D721Med (cell line): ENCODE results near the gene PHLDB2.

Experiments used
- DNase-seq: peaks from one replicate; pipeline ENCODE4 v3.0.0; 2011; ENCODE audit warnings: low spot score; ENCODE audit not compliant: insufficient read length
- FAIRE-seq: peaks from 2 replicates; lab custom pipeline; 2011; peaks lifted over from hg19 to GRCh38; lab: Jason Lieb, UNC
- TF ChIP-seq, protein P1 (sequence below): IDR thresholded peaks from 2 replicates; pipeline ENCODE4 v1.5.1; 2012; ENCODE audit warnings: mild to moderate bottlenecking, control low read depth; ENCODE audit not compliant: insufficient read depth; ENCODE audit errors: missing control alignments

Gene PHLDB2

DNA sequence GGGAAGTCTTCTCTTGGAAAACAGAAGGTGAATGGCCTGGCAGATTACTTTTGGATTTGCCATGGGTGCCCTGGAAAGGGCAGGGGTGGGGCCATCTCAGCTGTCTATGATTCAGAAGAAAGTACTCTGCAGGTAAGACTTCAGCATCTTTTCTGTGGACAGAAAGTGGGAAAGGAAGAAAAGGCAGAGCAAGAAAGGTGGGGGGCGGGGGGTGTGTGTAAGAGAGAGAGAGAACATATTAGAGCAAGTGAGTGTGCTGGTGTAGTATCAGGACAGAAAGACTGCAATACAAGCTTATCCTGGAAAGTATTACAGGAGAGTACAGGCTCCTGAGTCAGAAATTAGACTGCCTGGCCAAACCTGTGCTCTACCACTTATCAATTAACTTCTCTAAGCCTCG is 145.1 kb downstream of the PHLDB2 start:
- DNase-seq = no peak
- FAIRE-seq = no peak
- TF ChIP-seq, protein P1, sequence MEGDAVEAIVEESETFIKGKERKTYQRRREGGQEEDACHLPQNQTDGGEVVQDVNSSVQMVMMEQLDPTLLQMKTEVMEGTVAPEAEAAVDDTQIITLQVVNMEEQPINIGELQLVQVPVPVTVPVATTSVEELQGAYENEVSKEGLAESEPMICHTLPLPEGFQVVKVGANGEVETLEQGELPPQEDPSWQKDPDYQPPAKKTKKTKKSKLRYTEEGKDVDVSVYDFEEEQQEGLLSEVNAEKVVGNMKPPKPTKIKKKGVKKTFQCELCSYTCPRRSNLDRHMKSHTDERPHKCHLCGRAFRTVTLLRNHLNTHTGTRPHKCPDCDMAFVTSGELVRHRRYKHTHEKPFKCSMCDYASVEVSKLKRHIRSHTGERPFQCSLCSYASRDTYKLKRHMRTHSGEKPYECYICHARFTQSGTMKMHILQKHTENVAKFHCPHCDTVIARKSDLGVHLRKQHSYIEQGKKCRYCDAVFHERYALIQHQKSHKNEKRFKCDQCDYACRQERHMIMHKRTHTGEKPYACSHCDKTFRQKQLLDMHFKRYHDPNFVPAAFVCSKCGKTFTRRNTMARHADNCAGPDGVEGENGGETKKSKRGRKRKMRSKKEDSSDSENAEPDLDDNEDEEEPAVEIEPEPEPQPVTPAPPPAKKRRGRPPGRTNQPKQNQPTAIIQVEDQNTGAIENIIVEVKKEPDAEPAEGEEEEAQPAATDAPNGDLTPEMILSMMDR = no peak

DNA sequence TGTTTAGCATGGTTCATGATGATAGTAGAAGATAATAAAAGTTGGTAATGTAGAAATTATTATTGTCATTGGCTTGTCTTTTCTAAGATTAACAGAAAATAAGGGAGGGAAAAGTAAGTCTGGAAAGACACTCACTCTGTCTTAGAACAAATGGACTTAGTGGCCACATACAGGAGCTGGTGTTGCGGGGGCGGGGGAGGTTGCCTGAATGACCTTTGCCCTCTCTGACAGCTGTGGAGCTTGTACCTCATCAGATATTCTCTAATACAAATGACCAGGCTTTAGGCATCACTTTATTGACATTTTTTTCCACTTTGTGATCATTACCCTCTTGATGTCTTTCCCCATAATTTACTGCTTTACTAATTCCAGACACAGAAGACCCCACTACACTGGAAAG is 145.6 kb downstream of the PHLDB2 start:
- TF ChIP-seq, protein P1 = no peak
- DNase-seq (no peak), FAIRE-seq (no peak)

DNA sequence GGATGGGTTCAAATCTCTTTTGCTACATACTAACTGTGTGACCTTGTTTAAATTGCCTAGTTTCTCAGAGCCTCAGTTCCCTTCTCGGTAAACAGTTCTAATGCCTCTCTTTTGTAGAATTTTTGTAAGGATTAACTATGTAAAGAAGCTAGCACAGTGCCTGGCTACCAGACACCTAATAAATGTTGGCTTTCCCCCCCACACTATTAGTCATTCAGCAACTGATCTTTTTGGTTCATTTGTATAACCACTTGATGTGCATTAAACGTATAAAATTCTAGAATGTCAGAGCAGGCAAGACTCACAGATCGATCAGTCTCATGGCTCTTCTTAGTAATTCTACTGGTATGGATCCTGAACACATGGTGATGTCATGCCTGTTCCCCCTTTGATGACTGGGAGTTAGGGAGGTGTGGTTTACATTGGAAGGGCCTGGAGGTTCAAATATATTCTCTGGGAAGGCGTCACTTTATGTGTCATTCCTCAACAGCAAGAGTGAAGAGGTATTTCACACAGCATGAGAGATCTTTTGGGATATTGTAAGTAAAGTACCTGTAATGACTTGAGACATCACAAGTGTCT is 146.1 kb downstream of the PHLDB2 start:
- FAIRE-seq (no peak), DNase-seq (no peak)

DNA sequence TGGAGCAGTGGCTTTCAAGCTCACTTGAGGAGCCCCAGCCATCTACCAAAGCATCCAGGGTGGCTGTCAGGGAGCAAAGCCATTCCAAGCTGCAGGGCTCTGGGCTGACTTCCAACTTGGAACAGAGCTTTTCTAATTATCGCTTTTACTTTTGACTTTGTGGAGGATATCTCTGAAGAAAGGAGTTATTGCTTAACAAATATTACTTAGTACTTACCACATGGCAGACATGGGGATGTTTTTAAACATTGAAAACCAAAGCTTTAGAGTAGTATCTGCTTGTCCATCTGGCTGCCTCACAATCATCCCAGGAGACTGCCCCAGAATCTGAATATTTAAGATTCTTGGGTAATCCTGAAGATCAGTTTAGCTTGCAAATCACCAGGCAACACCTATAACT is 148.6 kb downstream of the PHLDB2 start:
- no peak for FAIRE-seq
- TF ChIP-seq, protein P1 = no peak
- DNase-seq = no peak

More for the DNA sequence above, 146.1 kb downstream of the PHLDB2 start:
- TF ChIP-seq, protein P1 = no peak

DNA sequence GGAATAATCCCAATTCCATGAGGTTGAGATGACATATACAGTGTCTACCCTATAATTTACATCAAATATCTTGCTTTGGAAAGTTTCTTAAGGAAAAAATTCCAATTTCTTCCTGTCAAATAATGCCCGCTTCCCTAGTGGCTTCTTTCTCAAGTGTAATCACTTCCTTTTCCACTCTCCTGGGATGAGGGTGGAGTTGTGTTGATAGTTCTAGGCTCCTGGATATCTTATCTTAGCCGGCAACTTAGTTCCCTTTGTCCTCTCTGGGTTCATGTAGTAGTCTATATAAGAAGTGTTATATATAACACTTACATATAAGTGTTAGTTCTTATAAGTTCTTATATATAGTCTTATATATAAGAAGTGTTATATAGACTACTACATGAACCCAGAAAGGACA is 150.6 kb downstream of the PHLDB2 start:
- DNase-seq (no peak), FAIRE-seq (no peak)
- TF ChIP-seq, protein P1 = no peak

DNA sequence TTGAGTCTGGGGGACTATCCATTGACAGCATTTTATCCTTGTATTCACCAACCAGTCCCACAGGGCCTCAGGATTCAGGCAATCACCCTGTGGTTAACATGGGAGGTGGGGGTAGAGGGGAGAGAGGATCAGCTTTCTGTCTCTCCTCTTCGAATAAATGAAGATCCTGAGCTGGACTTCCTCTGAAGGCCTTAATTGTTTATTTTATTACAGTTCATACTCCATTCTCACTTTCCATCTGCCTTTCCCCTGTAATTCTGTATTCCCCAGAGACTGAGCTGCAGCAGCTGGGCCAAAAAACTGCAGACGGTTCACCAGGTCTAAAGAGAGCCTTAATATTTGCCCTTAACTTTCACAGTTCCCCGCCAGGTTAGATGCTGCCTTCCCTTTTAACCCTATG is 151.6 kb downstream of the PHLDB2 start:
- DNase-seq = no peak

DNA sequence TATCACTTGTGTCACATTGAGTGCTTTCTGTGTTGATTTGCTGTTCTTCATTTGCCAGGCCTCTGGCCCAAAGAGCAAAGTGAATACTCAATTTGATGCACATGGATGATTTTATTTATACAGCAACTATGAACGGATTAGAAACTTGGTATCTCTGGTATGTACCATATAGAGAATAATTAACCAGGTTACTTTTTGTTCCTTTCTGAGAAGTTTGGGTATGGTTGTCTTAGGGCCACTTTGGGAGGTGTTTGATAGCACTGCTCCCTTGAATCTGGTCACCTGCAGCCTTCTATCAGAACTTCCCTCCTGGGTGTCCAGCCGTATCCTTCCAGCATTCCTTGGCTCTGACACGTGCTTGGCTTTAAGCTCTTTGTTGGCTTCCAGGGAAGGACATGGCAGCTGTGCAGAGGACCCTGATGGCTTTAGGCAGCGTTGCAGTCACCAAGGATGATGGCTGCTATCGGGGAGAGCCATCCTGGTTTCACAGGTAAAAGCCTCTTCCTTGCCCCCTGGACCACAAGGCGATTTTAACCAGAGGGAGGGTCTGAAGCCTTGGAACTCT is 152.4 kb downstream of the PHLDB2 start:
- DNase-seq (no peak), FAIRE-seq (no peak)
- TF ChIP-seq, protein P1 = no peak

More for the DNA sequence above, 151.6 kb downstream of the PHLDB2 start:
- TF ChIP-seq, protein P1 = no peak
- no peak for FAIRE-seq
